ENCODE data around the gene HERPUD2. TPM values are rescaled to one million over a fixed set of nuclear protein-coding genes. Genes with fewer than 3 reads are reported as not detected.
"Not testable (repeated sequence)": the region's sequence is repeated elsewhere in the genome, so short reads cannot be mapped to it uniquely, and the experiment has no call there.

The HERPUD2 gene
- total and polyA plus RNA-seq, 2 donors (not counting 3 experiments of a cell fraction or from before 2014, with no cell fraction given), result 33.9 to 42.0 TPM

- H3K79me2 ChIP-seq (ENCODE audit: control insufficient read depth, insufficient read depth, low read length), result peaks cover 25% of the 10 kb centered on the region
- BruUV-seq (replicated peaks); H3K9me3 ChIP-seq (replicated peaks; ENCODE audit: control insufficient read depth, insufficient read depth, low read length); H2AFZ ChIP-seq (ENCODE audit: low read depth, low read length); intact Hi-C loops (cut with micrococcal nuclease); H3K36me3 ChIP-seq (ENCODE audit: control insufficient read depth in 2 of 2, extremely low read depth in 1 of 2, insufficient read depth in 2 of 2, low read length in 2 of 2); H3K9me1 ChIP-seq (replicated peaks; ENCODE audit: control insufficient read depth, extremely low read depth, insufficient read depth, low read length); H3K4me1 ChIP-seq (ENCODE audit: control insufficient read depth, extremely low read depth, insufficient read depth, low read length); H3K4me3 ChIP-seq (replicated peaks in 1 of 3; ENCODE audit: insufficient read depth in 1 of 3, low read depth in 1 of 3, low read length in 3 of 3); CTCF ChIA-PET; DNase-seq (ENCODE audit: low read depth, low spot score); FAIRE-seq; H3K27ac ChIP-seq (ENCODE audit: insufficient read depth, low read depth, low read length); H3K4me2 ChIP-seq (ENCODE audit: insufficient read depth, low read length); dilution Hi-C loops (cut with MboI; ENCODE audit: extremely low pct_ligation_motif_present, low sequenced_read_pairs); POLR2A ChIA-PET; H3K9ac ChIP-seq (replicated peaks; ENCODE audit: extremely low read depth, insufficient read depth, low read length); H3K27me3 ChIP-seq (ENCODE audit: control insufficient read depth in 2 of 2, insufficient read depth in 2 of 2, low read length in 2 of 2); H4K20me1 ChIP-seq (replicated peaks; ENCODE audit: control insufficient read depth, extremely low read depth, insufficient read depth, low read length): not testable (repeated sequence)
These were observed 40.4 kb downstream of the HERPUD2 start for GRCh38 chr7:35654558-35654957.

DNA sequence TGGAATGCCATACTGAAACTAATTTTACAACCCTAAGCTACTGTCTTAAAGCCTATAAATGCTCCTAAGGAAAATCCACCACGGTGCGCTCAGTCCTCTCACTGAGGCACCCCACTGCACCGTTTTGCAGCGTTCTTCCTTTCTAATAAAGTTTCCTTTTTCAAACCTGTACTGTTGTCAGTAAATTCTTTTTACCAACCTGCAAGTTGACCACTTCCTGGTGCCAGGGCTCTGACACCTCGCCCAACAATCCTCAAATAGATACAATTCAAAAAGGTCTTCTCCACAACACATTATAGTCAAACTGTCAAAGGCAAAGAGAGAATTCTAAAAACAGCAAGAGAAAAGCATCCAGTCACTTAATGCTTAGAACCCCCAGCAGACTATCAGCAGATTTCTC is 42.8 kb downstream of the HERPUD2 start:
- H4K20me1 ChIP-seq (replicated peaks; ENCODE audit: control insufficient read depth, extremely low read depth, insufficient read depth, low read length), result no peaks in the 10 kb centered on the region
- FAIRE-seq, result no peak
- H3K79me2 ChIP-seq (ENCODE audit: control insufficient read depth, insufficient read depth, low read length), result peaks cover 26% of the 10 kb centered on the region

More for the DNA sequence above, 42.8 kb downstream of the HERPUD2 start:
- dilution Hi-C loops (cut with MboI; ENCODE audit: extremely low pct_ligation_motif_present, low sequenced_read_pairs), result no loop called here
- H3K9me3 ChIP-seq (replicated peaks; ENCODE audit: control insufficient read depth, insufficient read depth, low read length), result no peaks in the 10 kb centered on the region
- peaks cover 0 to 2% of the 10 kb centered on the region in 2 experiments for H3K36me3 ChIP-seq (ENCODE audit: control insufficient read depth in 2 of 2, extremely low read depth in 1 of 2, insufficient read depth in 2 of 2, low read length in 2 of 2)
- no peaks in the 10 kb centered on the region for H3K27me3 ChIP-seq (ENCODE audit: control insufficient read depth in 2 of 2, insufficient read depth in 2 of 2, low read length in 2 of 2)
- H3K9me1 ChIP-seq (replicated peaks; ENCODE audit: control insufficient read depth, extremely low read depth, insufficient read depth, low read length), result no peaks in the 10 kb centered on the region
- H3K27ac ChIP-seq (ENCODE audit: insufficient read depth, low read depth, low read length), result no peak overlapping the region
- CTCF ChIA-PET, result no interaction called here
- BruUV-seq (replicated peaks), result no TSS peak
- DNase-seq (ENCODE audit: low read depth, low spot score), result no peak
- intact Hi-C loops (cut with micrococcal nuclease), result no loop called here
- H3K4me3 ChIP-seq (replicated peaks in 1 of 3; ENCODE audit: insufficient read depth in 1 of 3, low read depth in 1 of 3, low read length in 3 of 3), result no peak overlapping the region
- TF ChIP-seq POLR2AphosphoS5 (IDR thresholded peaks at IDR 0.05; ENCODE audit: insufficient read depth, low read depth, low read length) (no peak), POLR2A (IDR thresholded peaks at IDR 0.05; ENCODE audit: low read depth, low read length) (no peak), MYC (IDR thresholded peaks at IDR 0.05; ENCODE audit: low read depth, low read length) (no peak), FOS (IDR thresholded peaks at IDR 0.05; ENCODE audit: borderline replicate concordance, insufficient read depth, low read length) (no peak), GATA2 (IDR thresholded peaks at IDR 0.05; ENCODE audit: insufficient read depth, insufficient read length, low read depth, low read length) (no peak), JUN (IDR thresholded peaks at IDR 0.05; ENCODE audit: borderline replicate concordance, insufficient read depth, insufficient read length, low read depth) (no peak), EZH2 (IDR thresholded peaks at IDR 0.05; ENCODE audit: borderline replicate concordance, low read depth, low read length, severe bottlenecking) (no peak)
- TF ChIP-seq, protein P1, sequence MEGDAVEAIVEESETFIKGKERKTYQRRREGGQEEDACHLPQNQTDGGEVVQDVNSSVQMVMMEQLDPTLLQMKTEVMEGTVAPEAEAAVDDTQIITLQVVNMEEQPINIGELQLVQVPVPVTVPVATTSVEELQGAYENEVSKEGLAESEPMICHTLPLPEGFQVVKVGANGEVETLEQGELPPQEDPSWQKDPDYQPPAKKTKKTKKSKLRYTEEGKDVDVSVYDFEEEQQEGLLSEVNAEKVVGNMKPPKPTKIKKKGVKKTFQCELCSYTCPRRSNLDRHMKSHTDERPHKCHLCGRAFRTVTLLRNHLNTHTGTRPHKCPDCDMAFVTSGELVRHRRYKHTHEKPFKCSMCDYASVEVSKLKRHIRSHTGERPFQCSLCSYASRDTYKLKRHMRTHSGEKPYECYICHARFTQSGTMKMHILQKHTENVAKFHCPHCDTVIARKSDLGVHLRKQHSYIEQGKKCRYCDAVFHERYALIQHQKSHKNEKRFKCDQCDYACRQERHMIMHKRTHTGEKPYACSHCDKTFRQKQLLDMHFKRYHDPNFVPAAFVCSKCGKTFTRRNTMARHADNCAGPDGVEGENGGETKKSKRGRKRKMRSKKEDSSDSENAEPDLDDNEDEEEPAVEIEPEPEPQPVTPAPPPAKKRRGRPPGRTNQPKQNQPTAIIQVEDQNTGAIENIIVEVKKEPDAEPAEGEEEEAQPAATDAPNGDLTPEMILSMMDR (IDR thresholded peaks at IDR 0.05; ENCODE audit: extremely low read depth in 1 of 2, insufficient read depth in 1 of 2, low read depth in 1 of 2, low read length in 2 of 2), result no peak
- TF ChIP-seq, protein P2, sequence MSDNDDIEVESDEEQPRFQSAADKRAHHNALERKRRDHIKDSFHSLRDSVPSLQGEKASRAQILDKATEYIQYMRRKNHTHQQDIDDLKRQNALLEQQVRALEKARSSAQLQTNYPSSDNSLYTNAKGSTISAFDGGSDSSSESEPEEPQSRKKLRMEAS (IDR thresholded peaks at IDR 0.05; ENCODE audit: insufficient read depth, insufficient read length), result no peak
- no peaks in the 10 kb centered on the region for H3K4me1 ChIP-seq (ENCODE audit: control insufficient read depth, extremely low read depth, insufficient read depth, low read length)
- H3K4me2 ChIP-seq (ENCODE audit: insufficient read depth, low read length), result no peak overlapping the region
- no peak overlapping the region for H2AFZ ChIP-seq (ENCODE audit: low read depth, low read length)
- POLR2A ChIA-PET, result no interaction called here
- H3K9ac ChIP-seq (replicated peaks; ENCODE audit: extremely low read depth, insufficient read depth, low read length), result no peak overlapping the region

All from endothelial cell of umbilical vein (primary cell).